IPS DF 6.9 (cell line): ENCODE measurements around the gene ZNF536.

ENCODE experiments used
- DNase-seq: peaks from one replicate; pipeline ENCODE4 v3.0.0-alpha.2; 2013; ENCODE audit warnings: low read depth, low spot score
- H3K27ac ChIP-seq: one replicate; pipeline ENCODE4 v1.5.1; 2013; ENCODE audit warnings: low read length, control low read depth
- H3K27me3 ChIP-seq: 2 replicates; pipeline ENCODE4 v1.6.1; 2013; ENCODE audit warnings: mild to moderate bottlenecking, low read length; ENCODE audit not compliant: control insufficient read depth, insufficient read depth
- H3K36me3 ChIP-seq: 2 replicates; pipeline ENCODE4 v1.6.1; 2013; ENCODE audit warnings: low read length; ENCODE audit not compliant: control insufficient read depth, insufficient read depth
- H3K4me1 ChIP-seq: 2 replicates; pipeline ENCODE4 v1.6.1; 2013; ENCODE audit warnings: low read length; ENCODE audit not compliant: control insufficient read depth, insufficient read depth
- H3K4me3 ChIP-seq: 2 replicates; pipeline ENCODE4 v1.5.1; 2013; ENCODE audit warnings: mild to moderate bottlenecking, low read length
- H3K9me3 ChIP-seq: 2 replicates; pipeline ENCODE4 v1.6.1; 2013; ENCODE audit warnings: low read length, inconsistent platforms; ENCODE audit not compliant: control insufficient read depth, insufficient read depth
- WGBS: extraction: QIAGEN DNeasy Blood & Tissue Kit; methylation state at CpG from one replicate; pipeline ENCODE4 v1.1.7; 2013; ENCODE audit warnings: mixed read lengths, missing lambda C conversion rate; ENCODE audit not compliant: insufficient read length, insufficient coverage; 5-methylcytosine and 5-hydroxymethylcytosine counted together

The ZNF536 gene

DNA sequence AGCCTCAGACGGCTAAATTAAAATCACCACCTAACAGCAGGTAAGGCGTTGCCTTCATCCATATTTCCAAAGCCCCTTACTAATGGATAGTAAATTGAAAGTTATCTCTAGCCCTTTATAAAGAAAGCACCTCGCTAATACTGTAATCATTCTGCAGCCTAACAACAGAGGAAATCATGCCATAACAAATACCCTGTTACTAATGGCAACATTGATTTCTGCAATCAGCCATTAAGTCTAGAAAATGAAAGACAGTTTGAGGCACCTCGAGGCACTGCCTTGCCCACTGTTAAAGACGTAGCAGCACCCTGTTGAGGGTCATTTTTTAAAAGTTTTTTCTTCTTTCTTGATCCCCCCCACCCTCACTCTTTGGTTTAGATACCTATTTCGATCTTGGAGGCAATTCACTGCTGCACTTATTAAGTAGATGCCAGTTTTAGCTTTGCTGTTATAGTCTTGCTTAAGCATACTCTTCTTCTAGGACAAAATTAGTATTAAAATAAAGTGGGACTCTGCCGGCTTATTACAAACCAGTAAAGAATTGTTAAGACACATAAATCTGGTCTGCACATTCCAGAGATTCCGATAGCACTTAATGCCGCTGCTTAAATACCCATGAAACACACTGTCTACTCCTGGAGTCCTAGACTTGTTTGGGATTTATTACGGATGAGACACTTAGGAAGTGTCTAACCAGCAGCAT lies 74.8 kb downstream of the ZNF536 start:
- WGBS, result no CpG with 5 or more reads among the region's 10 CpGs
- H3K27ac ChIP-seq, result no peak overlapping the region

DNA sequence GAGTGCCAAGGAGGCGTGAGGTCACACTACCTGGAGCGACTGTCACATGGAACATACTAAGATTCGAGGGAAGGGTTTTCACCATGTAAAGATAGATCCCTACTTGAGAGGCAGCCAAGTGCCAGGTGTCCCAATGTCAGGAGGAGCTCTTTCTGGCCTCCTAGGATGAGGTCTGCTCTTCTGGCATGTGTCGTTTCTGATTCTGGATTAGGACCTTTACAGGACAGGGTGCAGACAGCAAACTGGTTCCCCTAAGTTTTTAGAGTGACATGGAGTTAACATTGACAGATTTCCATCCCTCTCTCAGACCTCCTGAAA lies 75.3 kb downstream of the ZNF536 start:
- no CpG with 5 or more reads among the region's 4 CpGs for WGBS
- Histone ChIP-seq H3K4me1 (peaks cover 4% of the 10 kb centered on the region), H3K4me3 (no peak overlapping the region), H3K27me3 (no peaks in the 10 kb centered on the region), H3K9me3 (no peaks in the 10 kb centered on the region), H3K36me3 (no peaks in the 10 kb centered on the region; the same call in 1 of the 2 replicates), H3K27ac (no peak overlapping the region)
- DNase-seq, result no peak

More for the DNA sequence above, 74.8 kb downstream of the ZNF536 start:
- Histone ChIP-seq H3K4me3 (no peak overlapping the region), H3K4me1 (peaks cover 4% of the 10 kb centered on the region), H3K36me3 (no peaks in the 10 kb centered on the region; the same call in 1 of the 2 replicates), H3K27me3 (no peaks in the 10 kb centered on the region), H3K9me3 (no peaks in the 10 kb centered on the region)
- DNase-seq, result no peak

DNA sequence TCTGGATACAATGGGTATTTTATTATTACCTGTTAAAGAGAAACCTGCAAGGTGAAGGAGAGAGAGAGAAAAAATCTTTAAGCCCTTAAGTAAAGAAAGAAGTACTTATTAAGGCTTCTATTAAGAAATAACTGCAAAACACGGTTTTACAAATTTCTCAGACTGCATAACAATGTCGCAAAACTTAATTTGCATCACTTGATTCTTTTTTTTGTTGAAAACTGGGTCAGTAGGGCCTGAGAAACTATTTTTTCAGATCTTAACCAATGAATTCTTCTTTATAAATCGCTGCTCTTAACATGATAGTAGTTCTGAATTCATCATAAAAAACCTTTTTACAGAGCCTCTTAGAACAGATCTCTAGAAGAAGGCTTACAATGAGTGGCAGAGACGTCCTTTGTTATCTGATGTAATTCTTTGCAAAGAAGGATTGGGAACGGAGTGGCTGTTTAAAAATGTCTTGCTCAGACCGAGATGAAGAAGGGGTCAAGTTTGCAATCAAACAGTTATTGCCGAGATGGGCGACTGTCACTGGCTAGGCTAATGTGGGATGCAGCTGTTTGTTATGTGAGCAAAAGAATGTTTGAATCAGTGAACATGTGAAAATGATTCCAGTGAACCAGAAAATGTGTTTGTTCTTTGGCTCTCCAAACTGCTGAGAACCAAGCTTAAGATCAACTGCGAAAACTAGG lies 76.3 kb downstream of the ZNF536 start:
- no peaks in the 10 kb centered on the region; the same call in 1 of the 2 replicates for H3K36me3 ChIP-seq
- peaks cover 4% of the 10 kb centered on the region for H3K4me1 ChIP-seq
- H3K9me3 ChIP-seq, result no peaks in the 10 kb centered on the region
- no CpG with 5 or more reads among the region's 9 CpGs for WGBS
- H3K4me3 ChIP-seq, result no peak overlapping the region
- no peak for DNase-seq
- no peaks in the 10 kb centered on the region for H3K27me3 ChIP-seq
- no peak overlapping the region for H3K27ac ChIP-seq

DNA sequence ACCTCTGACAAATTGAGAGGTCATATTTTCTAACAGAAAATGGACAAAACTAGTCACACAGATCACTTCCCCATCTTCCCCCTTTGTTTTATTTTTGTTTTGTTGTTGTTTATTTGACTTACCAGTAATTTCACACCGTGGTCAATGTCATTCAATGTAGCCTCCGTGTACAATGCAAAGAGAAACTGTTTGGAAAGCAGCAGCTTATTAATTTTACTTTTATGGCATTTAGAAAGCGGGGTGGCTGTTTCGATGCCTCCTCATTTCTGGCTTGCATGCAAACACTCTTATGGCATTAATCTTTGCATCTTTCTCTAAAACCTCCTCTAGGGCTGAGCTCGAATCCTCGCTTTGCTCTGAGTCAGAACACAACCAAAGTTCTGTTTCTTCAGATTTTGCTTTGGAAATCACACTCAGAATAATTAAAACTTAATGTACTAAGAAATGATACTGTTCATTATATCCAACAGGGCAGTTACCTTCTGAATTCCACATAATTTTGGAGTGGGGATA lies 77.0 kb downstream of the ZNF536 start:
- Histone ChIP-seq H3K9me3 (no peaks in the 10 kb centered on the region), H3K4me3 (no peak overlapping the region), H3K27me3 (no peaks in the 10 kb centered on the region), H3K36me3 (no peaks in the 10 kb centered on the region; the same call in 1 of the 2 replicates), H3K4me1 (peaks cover 4% of the 10 kb centered on the region), H3K27ac (no peak overlapping the region)
- WGBS, result no CpG with 5 or more reads among the region's 6 CpGs
- no peak for DNase-seq

DNA sequence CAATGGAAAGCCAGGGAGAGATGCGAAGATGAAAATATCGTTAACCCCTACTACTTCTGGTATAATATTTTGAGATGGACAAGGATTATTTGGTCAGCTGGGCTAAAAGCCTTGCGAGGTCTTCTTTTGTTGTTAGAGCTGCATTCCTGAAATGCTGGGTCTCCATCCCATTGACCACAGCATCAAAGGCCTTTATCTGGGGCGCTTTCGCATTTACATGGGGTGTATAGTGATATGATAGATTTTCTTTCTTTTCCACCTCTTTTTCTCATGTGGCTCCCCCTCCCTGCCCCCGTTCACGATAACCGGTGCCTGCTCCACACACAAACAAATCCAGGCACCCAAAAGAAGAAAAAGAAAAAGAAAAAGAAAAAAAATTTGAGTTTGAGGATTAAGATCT lies 77.5 kb downstream of the ZNF536 start:
- no CpG with 5 or more reads among the region's 8 CpGs for WGBS
- no peaks in the 10 kb centered on the region for H3K9me3 ChIP-seq
- no peaks in the 10 kb centered on the region; the same call in 1 of the 2 replicates for H3K36me3 ChIP-seq
- no peaks in the 10 kb centered on the region for H3K27me3 ChIP-seq
- no peak overlapping the region for H3K27ac ChIP-seq
- H3K4me1 ChIP-seq, result peaks cover 4% of the 10 kb centered on the region
- DNase-seq, result no peak
- no peak overlapping the region for H3K4me3 ChIP-seq

DNA sequence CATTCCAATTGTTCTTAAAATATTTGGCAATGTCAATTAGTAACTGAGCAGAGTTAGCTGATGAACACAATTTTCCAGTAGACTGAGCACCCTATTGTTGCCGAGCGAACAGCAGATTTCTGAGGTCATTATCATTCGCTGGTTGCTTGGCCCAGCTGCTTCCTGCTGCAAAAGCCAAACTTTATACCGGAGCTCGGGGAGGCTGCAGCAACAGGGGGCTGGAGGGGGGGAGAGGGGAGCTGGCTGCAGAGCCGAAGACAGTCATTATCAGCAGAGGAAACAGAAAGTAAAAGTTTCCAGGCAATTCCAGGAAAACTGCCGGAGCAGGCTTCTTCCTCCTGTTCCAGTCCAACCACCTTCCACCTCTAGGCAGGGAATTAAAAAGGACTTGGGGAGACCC lies 77.9 kb downstream of the ZNF536 start:
- no peak overlapping the region for H3K4me3 ChIP-seq

DNA sequence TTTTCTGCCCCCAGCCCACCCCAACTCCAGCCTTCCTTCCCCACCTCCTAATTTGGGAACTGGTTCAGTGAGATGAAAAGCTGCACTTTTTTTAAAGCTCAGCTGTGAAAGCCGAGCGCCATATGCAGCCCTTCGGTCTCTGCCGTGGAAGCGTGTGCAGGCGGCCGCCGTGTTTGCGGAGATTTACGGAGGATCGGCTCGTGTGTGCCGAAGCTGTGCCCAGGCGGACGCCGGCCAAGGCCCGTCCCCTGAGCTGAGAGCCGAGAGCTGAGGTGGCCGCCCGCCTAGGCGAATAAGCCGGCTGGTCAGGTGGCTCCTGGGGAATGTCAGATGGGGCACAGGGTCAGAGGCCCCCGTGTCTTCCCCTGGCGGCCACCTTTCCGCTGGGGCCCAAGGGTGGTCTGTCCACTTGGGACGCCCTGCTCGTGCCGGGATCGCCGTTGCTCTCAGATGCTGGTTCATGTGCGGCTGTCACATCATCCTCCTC lies 78.7 kb downstream of the ZNF536 start:
- Histone ChIP-seq H3K4me3 (no peak overlapping the region), H3K4me1 (peaks cover 4% of the 10 kb centered on the region), H3K27ac (no peak overlapping the region), H3K9me3 (no peaks in the 10 kb centered on the region), H3K27me3 (no peaks in the 10 kb centered on the region), H3K36me3 (no peaks in the 10 kb centered on the region)
- WGBS, result no CpG with 5 or more reads among the region's 31 CpGs
- no peak for DNase-seq

More for the DNA sequence above, 77.9 kb downstream of the ZNF536 start:
- DNase-seq, result peak; percentile 35
- WGBS, result no CpG with 5 or more reads among the region's 7 CpGs
- Histone ChIP-seq H3K27ac (no peak overlapping the region), H3K9me3 (no peaks in the 10 kb centered on the region), H3K4me1 (peaks cover 4% of the 10 kb centered on the region), H3K36me3 (no peaks in the 10 kb centered on the region), H3K27me3 (no peaks in the 10 kb centered on the region)

DNA sequence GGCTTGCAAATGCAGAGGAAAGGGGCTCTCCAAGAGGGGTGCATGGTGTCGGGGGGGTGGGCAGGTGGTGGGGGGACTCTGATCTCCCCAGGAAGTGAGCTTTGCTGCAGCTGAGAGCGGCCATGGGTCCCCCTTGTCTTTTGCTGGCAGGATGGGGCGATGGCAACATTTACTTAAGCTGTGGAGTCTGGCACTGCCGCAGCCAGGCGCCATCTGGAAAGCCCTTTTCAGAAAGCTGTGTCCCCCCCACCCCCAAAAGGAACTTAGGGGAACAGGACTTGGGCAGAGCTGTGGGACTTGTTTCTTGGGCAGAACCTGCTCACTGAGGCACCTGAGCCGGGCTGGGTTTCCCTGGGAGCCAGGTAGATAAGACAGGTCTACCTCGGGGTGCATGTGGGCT lies 80.7 kb downstream of the ZNF536 start:
- Histone ChIP-seq H3K9me3 (no peaks in the 10 kb centered on the region), H3K27me3 (no peaks in the 10 kb centered on the region), H3K4me3 (no peak overlapping the region), H3K36me3 (no peaks in the 10 kb centered on the region), H3K27ac (no peak overlapping the region), H3K4me1 (peaks cover 4% of the 10 kb centered on the region)
- no peak for DNase-seq
- WGBS, result no CpG with 5 or more reads among the region's 7 CpGs

DNA sequence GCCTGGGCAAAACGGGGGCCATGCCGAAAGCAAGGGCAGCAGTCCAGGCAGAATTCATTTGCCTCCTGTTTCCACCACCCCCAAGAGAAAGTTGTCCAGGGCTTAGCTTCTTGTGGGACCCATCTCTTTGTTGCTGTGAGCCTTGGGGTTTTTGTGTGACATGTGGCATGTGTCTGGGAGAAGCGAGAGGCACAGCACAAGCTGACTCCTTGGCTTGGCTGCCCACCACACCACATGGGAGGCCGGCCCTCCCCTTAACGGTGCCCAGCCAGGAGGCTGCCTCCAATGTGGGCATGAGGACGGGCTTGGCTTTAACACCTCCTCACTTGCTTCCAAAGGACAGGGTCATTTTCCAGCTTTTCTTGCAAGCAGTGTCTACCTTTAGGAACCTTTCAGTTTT lies 81.6 kb downstream of the ZNF536 start:
- Histone ChIP-seq H3K27me3 (no peaks in the 10 kb centered on the region), H3K4me3 (no peak overlapping the region), H3K36me3 (no peaks in the 10 kb centered on the region), H3K4me1 (peaks cover 3% of the 10 kb centered on the region), H3K9me3 (no peaks in the 10 kb centered on the region), H3K27ac (no peak overlapping the region)
- DNase-seq, result no peak
- WGBS, result no CpG with 5 or more reads among the region's 6 CpGs

DNA sequence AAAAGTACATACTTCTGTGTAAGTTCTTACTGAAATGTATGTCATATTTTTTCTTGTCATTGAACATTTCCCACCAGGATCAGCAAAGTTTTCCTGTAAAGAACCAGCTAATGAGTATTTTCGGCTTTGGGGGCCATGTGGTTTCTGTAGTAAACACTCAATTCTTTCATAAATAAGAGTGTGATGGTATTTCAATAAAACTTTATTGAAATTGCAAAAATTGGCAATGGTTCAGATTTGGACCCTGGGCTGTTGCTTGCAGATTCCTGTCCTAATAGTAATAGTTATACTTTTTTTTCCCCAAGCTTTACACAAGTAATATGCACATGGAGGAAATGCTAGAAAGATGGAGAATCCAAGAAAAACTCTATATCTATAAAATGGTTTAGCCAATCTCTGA lies 83.7 kb downstream of the ZNF536 start:
- H3K36me3 ChIP-seq, result no peaks in the 10 kb centered on the region
- H3K27ac ChIP-seq, result no peak overlapping the region
- H3K4me1 ChIP-seq, result peaks cover under 1% of the 10 kb centered on the region; the same call in 1 of the 2 replicates
- H3K27me3 ChIP-seq, result no peaks in the 10 kb centered on the region
- no peak overlapping the region for H3K4me3 ChIP-seq
- no peak for DNase-seq
- H3K9me3 ChIP-seq, result no peaks in the 10 kb centered on the region
- WGBS, result no CpG with 5 or more reads among the region's 1 CpG
